ENCODE data around the gene HAP1.
"Not testable (repeated sequence)": the region's sequence is repeated elsewhere in the genome, so short reads cannot be mapped to it uniquely, and the experiment has no call there.

HAP1 gene

GRCh38 chr17:41734139-41734948, at the start of gene HAP1:
TSS of gene HAP1 (minus strand) at chr17:41734643. CDS start at chr17:41734634, 9 bp downstream.
- no peak for DNase-seq (ENCODE audit: low read depth)
- peak within 1 kb of the TSS; percentile 42 for H3K4me3 ChIP-seq (ENCODE audit: low read length)
- TF ChIP-seq CTCF (conservative IDR thresholded peaks at IDR 0.05; ENCODE audit: low read depth, low read length), result no peak

GRCh38 chr17:41782142-41782541, 47.7 kb upstream of the HAP1 start:
- no peak for DNase-seq (ENCODE audit: low read depth)
- no peak overlapping the region for H3K4me3 ChIP-seq (ENCODE audit: low read length)
- no peak for TF ChIP-seq CTCF (conservative IDR thresholded peaks at IDR 0.05; ENCODE audit: low read depth, low read length)

- H3K4me3 ChIP-seq (ENCODE audit: low read length), result no peak overlapping the region
- DNase-seq (ENCODE audit: low read depth), result no peak
- no peak for TF ChIP-seq CTCF (conservative IDR thresholded peaks at IDR 0.05; ENCODE audit: low read depth, low read length)
These were observed 47.1 kb upstream of the HAP1 start for GRCh38 chr17:41781404-41782110.

- no peak overlapping the region for H3K4me3 ChIP-seq (ENCODE audit: low read length)
- no peak for TF ChIP-seq CTCF (conservative IDR thresholded peaks at IDR 0.05; ENCODE audit: low read depth, low read length)
- no peak for DNase-seq (ENCODE audit: low read depth)
These were observed 45.5 kb upstream of the HAP1 start for GRCh38 chr17:41779954-41780353.

GRCh38 chr17:41777574-41778188, 43.2 kb upstream of the HAP1 start:
- H3K4me3 ChIP-seq (ENCODE audit: low read length), result no peak overlapping the region
- TF ChIP-seq CTCF (conservative IDR thresholded peaks at IDR 0.05; ENCODE audit: low read depth, low read length), result no peak
- no peak for DNase-seq (ENCODE audit: low read depth)

- TF ChIP-seq CTCF (conservative IDR thresholded peaks at IDR 0.05; ENCODE audit: low read depth, low read length), result peak; percentile 57
- no peak for DNase-seq (ENCODE audit: low read depth)
- H3K4me3 ChIP-seq (ENCODE audit: low read length), result no peak overlapping the region
These were observed 42.7 kb upstream of the HAP1 start for GRCh38 chr17:41777157-41777573.

- DNase-seq (ENCODE audit: low read depth); H3K4me3 ChIP-seq (ENCODE audit: low read length): not testable (repeated sequence)
These were observed 41.9 kb upstream of the HAP1 start for GRCh38 chr17:41776262-41776900.
